Measurements from ENCODE around the gene CLEC9A. TPM values are rescaled to one million over a fixed set of nuclear protein-coding genes. Genes with fewer than 3 reads are reported as not detected.

Gene CLEC9A
- total and polyA plus RNA-seq, 2 of the 8 experiments (the other 6 are each of a cell fraction or from before 2014, with no cell fraction given): not detected

DNA sequence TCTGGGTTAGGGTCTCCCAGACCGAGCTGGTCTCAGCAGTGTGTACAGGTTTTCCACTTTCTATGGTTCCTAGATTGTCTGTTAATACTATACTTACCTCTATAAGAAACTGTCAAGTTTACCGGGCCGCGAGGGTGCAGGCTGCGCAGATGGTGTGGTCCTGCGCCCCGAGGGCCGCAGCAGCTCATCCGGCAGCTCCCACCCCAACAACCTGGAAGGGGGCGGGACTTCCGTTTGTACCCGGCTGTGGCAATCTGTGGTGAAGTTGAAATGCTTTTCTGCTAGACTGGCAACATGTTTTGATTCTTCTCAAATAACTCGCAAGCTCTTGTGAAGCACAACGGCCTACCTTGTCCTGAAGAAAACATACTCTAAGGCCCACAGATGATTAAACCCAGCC is at the start of gene CLEC9A (continued):
- TF ChIP-seq RFX5 (IDR thresholded peaks at IDR 0.05; ENCODE audit: borderline replicate concordance, low read depth, low read length): no peak
- TF ChIP-seq TBP (IDR thresholded peaks at IDR 0.05; ENCODE audit: low read depth, low read length): no peak
- no peak for TF ChIP-seq NANOG (IDR thresholded peaks at IDR 0.05; ENCODE audit: insufficient read depth, low read depth, low read length, poor library complexity, severe bottlenecking)
- no peak for TF ChIP-seq POLR2A (IDR thresholded peaks at IDR 0.05; ENCODE audit: control extremely low read depth in 1 of 2, low read depth in 2 of 2, low read length in 2 of 2)
- TF ChIP-seq EZH2 (IDR thresholded peaks at IDR 0.05; ENCODE audit: low read depth, low read length, severe bottlenecking): no peak
- no peak for TF ChIP-seq MAFK (IDR thresholded peaks at IDR 0.05; ENCODE audit: low read depth, low read length)
- no peak for TF ChIP-seq CBX5 (IDR thresholded peaks at IDR 0.05; ENCODE audit: low read depth, low read length)
- TF ChIP-seq RBBP5 (IDR thresholded peaks at IDR 0.05; ENCODE audit: borderline replicate concordance, low read depth, low read length): no peak
